Suppressor macrophage treated with lipopolysaccharide for 1 hour (primary cell): Measurements from ENCODE around the gene LCN10.

ENCODE experiments used
- DNase-seq, 3 donors: peaks; one replicate each; pipeline ENCODE4 v3.0.0-alpha.2; 2020 to 2022

The LCN10 gene

DNA sequence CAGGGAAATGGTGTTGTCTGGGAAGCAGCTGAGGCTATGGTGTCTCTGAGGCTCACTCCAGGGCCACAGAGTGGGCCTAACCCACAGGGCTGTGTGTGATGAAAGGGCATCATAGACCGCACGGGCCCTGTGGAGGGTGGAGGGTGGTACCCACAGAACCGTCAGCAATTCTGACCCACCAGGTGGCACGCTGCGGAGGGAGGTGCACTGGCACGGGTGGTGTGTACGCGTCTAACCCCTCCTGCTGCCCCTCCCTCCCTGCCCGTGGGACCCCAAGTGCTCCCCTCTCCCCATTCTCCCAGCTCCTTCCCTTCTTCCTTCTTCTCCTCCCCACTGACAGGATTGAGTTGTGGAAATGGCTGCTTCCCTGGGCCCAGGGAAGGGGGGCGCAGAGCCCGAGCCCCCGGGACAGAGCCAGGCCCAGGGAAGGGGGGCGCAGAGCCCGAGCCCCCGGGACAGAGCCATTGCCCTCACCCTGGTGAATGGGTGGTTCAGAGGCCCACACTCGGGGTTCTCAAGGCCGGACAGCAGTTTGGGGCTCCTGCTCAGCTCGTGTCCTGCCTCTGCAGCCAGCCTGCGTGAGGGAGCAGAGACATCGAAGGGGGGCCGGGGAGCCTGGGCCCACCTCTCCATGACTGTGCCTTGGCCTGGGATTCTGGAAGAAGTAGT is 6.8 kb downstream of the LCN10 start:
- no peak for DNase-seq

DNA sequence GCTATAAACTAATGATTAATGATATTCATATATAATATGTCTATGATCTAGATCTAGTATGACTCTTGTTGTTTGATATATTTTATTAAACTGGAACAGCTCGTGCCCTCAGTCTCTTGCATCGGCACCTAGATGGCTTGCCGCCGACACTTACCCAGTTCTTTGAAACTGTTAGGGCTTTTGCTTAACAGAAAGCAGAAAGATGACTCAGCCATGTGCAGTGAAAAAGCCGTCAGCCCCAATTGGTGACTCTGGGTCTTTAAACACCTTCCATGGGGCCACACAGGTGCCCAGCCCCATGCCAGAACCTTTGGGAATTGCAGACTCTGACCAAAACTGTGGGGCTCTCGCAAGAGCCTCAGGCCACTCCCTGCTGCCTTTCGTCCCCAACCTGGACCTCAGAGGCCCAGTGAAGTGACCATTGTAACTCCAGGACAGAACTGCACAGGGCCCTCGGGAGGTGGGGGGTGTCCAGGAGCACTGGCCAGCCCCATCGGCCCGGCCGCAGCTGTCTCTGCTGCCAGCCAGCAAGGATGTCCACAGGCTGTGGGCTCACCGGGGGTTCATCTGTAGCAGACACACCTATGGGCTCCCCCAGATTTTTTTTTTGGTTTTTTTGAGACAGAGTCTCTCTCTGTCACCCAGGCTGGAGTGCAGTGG is 7.8 kb downstream of the LCN10 start:
- DNase-seq, result no peak

DNA sequence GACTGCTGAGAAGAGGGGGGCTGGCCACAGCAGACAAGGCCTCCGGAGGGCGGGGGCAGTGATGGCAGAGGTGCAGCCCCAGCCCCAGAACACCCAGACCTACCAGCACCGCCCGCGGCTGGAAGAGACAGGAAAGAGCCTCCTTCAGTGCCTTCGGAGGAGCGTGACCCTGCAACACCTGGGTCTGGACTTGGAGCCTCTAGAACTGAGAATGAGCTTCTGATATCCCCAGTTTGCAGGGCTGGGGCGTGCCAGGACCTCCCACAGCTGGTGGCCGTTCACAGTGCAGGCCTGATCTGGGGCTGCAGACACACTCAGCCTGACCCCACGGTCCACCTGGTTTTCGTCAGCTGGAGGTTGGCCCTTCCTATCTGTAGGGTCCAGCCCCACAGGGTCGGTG is 9.1 kb downstream of the LCN10 start:
- no peak for DNase-seq

DNA sequence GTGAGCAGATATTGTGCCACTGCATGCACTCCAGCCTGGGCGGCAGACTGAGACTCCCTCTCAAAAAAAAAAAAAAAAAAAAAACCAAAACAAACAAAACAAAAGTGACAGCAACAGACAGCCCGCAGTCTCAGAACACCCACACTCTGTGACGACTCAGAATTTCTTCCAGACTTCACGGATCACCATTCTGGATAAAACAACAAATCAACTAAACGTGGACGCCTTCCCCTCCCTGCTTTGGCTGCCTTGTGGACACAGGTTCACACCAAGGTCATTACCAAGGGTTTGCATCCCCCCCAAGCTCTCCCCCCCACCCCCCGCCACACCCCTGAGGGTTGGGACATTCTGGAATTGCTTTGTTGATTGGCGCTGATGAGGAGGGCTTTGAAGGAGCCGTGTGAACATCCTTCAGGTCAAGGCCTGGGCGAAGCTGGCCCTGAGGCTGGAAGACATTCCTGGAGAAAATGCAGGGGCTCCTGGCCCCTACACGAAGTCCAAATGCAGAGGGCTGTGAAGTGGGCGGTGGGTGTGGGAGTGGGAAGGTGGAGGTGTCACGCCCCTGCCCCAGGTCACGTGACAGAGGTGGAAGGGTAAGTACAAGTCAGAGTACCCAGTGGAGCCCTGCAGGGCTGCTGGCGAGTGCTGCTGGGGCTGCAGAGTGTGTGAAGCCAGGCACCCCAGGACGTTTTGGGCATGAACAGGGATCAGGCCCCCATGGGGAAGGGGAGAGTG is 10.1 kb downstream of the LCN10 start:
- no peak for DNase-seq

DNA sequence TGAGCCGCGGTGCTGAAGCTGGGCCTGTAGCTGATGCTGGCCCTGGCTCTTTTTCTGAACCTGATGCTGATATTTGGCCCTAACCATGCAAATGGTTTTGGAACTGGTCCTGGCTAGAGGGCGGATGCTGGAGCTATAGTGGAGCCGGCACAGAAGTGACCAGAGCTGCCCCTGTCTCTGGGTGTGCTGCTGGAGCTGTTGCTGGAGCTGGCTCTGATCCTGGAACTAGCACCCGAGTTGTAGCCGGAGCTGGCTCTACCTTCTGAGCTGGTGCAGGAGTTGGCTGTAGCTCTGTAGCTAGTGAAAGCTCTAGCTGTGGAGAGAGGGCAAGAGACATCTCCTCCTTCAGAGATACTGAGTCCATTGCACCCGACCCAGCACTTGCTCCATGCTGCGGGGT is 12.8 kb downstream of the LCN10 start:
- DNase-seq, result no peak

DNA sequence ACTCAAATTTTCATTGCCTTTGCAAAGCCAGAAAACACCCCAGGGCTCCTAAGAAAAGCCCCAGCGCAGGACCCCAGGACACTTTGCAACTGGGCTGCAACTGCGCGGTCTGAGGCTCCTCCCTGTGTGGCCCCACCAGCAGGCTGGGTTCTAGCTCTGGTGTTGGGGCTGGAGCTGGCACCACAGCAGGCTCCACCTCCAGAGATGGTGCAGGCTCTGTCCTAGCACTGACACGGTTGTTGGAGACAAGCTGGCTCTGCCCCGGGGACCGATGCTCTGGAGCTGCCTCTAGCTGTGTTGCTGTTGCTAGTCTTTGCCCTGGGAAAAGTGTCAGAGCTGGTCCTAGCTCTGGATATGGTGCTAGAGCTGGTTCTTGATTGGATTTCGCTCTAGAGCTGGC is 13.6 kb downstream of the LCN10 start:
- no peak for DNase-seq

DNA sequence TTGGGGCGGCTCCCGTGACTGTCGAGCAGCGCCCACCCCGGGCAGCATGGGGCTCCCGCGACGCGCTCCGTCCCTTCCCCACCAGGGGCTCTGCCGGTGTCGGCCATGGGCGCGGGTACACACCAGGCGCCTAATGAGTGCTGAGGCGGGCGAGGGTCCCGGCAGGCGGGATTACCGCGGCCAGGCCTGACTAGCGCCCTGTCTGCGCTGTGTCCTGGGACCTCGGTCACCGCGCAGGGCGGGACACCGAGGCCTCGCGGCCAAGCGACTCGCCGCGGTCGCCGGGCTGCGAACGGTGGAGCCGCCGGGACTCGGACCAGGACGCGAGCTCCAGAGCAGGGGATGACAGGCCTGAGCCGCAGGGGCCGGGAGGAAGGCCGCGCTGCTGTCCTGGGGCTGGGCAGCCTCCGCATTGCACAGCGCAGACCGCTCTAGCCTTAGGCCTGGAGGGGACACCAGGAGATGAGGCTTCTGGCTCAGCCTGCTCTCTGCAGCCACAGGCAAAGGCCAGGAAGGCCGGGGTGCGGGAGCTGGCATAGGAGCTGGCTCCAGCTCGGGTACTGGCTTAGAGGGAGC is 14.1 kb downstream of the LCN10 start:
- peak; percentile 38 to 56 (median 40) for DNase-seq

DNA sequence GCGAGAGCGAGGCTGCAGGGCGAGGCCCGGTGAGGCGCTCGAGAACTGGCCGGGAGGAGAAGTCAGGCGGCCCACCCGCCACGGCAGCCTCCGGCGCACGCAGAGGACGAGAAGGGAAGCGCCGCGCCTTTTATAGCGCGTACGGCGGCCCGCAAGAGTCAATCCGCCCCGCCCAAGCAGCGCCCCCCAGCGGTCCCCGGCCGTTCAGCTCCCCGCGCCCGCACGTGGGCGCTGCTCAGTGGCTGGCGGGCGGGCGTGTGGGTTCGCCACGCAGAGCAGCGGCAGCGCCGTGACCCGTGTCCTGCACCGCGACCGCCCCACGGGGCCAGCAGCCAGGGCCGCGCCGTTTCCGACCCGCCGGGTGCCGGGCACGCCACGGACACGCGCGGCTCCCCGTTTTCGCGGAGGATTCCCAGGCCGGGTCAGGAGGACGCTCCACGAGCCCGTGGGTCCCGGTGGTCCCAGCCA is 14.6 kb downstream of the LCN10 start:
- DNase-seq, result peak; percentile 90 to 98 (median 97)

DNA sequence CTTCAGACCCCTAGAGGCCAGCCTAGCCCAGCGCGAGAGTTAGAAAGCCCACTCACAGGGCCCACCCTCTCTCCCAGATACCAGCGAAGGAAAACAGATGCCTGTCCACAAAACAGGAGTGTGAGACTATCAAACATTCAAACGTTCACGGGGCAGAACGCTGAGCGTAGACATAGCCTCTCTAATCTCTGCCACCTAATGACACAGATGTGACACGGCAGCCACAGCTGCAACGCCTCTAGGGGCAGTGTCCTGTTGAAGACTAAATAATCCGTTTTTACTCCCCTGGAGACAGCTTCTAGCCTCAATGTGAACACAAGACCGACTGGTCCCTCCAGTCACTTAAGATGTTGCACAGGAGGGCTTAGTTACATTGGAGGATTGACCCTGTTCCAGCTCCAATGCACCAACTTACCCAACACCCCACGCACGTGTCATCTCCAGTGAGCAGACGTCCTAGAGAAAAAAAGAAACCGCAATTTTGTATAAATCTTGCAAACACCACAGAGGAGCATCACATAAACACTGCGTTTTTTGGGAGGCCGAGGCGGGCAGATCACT is 16.0 kb downstream of the LCN10 start:
- DNase-seq, result peak; percentile 60 to 65 (median 60)

DNA sequence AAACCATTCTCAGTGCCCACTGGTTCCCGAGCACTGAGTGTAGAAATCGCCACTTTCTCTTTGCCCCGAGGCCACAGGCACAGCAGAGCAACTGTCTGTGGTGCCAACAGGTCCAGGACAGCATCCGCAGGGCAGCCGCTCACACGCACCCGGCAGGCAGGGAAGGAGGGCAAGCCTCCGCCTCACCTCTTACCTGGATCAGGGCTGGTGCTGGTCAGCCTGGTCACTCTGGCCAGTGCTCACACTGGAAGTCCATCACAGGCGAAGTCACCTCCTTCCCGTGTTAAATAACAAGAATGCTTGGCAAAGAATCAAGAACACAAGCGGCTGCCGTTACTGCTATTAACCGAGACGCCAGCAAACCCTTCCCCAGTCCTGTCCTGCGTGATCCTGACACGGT is 16.6 kb downstream of the LCN10 start:
- no peak for DNase-seq

DNA sequence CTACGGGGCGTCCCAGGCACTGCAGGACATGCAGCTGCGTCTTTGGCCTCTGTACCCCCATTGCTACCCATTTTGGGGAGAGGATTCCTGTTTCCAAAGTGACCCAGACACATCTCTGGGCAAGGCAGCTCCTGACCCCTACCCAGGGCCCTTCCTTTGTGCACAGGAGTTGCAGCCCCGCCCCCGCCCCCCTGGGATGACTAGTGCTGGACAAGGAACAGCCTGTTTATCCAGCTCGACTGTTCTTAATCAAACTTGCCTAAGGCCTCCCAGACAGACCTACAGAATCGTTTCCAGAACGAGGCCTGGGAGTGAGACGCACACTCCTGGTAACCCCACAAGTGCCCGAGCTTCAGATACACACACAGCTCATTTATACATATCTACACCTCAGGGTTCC is 17.1 kb downstream of the LCN10 start:
- no peak for DNase-seq

DNA sequence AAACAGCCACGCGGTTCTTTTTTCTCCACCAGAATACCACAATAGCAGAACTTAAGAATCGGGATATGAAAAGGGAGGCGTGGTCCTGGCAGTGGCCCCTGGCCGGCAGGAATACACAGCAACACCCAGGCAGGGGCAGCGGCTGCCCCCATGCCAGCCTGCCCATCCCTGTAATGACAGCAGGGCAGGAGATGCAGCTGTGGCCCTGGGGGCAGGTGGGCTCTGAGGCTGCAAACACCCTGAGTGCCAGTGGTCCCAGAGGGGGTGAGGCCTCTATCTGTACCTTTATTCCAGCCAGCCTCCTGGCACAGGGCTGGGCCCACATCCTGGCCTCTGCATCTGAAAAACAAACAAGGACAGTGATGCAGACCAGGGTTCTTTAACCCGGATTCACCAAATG is 18.0 kb downstream of the LCN10 start:
- DNase-seq, result no peak

DNA sequence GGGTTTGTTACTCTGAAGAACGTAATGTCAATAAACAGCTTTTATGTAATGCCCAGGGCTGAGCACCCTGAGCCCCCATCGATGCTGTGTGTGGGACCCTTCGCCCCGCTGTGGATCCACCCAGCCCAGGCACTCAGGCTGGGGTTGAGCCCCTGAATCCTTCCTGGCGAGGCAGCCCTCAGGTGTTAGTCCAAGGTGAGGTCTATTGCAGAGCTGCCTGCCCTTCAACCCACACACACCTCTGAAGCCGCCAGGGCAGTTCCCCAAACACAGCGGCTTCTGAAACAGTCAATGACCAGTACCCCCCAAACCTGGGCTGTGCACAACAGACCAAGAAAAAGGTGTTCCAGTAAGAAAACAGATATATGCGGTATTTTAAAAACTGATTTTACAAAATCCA is 18.8 kb downstream of the LCN10 start:
- no peak for DNase-seq

DNA sequence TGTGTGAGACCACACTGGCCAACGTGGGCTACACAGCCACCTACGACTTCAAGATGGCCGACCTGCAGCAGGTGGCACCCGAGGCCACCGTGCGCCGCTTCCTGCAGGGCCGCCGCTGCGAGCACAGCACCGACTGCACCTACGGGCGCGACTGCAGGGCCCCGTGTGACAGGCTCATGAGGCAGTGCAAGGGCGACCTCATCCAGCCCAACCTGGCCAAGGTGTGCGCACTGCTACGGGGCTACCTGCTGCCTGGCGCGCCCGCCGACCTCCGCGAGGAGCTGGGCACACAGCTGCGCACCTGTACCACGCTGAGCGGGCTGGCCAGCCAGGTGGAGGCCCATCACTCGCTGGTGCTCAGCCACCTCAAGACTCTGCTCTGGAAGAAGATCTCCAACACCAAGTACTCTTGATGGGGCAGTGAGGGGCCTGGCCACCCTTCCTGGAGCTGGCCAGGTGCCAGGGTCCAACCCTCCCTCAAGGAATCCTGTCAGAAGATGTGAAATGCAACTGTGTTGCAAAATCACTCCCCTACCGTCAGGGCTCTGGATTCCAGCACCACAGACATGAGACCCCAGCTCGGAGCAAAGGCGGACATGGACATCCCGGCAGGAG is 19.3 kb downstream of the LCN10 start:
- no peak for DNase-seq

DNA sequence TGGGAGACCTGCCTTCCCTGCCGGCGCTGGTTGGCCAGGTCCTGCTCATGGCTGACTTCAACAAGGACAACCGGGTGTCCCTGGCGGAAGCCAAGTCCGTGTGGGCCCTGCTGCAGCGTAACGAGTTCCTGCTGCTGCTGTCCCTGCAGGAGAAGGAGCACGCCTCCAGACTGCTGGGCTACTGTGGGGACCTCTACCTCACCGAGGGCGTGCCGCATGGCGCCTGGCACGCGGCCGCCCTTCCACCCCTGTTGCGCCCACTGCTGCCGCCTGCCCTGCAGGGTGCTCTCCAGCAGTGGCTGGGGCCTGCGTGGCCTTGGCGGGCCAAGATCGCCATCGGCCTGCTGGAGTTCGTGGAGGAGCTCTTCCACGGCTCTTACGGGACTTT is 19.8 kb downstream of the LCN10 start:
- no peak for DNase-seq

DNA sequence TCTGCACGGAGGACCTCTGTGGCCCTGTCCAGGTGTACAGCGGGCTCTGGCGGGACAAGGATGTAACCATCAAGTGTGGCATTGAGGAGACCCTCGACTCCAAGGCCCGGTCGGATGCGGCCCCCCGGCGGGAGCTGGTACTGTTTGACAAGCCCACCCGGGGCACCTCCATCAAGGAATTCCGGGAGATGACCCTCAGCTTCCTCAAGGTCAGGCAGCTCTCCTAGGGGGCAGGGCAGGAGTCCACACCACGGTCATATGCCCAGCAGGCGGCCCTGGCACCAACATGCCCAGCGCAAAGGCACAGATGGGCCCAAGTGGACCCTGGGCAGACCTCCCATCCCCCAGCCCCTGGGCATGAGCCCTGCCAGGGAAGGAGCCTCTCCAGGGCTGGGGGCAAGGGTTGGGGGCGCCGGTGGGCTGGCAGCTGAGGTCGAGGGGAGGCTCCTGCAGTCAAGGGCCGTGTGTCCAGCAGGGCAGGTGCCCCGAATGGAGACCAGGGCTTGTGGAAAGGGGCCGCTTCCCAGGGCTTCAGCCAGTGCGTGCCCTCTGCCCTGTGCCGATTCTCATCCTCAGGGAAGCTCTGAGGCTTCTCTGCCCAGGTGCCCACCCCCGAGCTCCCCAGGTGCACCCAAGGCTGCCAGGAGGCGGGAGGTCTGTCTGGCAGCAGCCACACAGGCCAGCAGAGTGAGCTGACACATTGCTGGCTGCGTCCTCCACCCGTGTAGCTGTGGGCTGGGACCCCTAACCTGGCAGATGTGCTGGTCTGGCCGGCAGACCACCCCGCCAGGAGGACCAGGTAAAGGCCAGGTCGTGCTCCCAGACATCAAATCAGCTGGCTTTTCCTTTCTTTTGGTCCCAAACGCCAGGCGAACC is 20.4 kb downstream of the LCN10 start:
- DNase-seq, result no peak

DNA sequence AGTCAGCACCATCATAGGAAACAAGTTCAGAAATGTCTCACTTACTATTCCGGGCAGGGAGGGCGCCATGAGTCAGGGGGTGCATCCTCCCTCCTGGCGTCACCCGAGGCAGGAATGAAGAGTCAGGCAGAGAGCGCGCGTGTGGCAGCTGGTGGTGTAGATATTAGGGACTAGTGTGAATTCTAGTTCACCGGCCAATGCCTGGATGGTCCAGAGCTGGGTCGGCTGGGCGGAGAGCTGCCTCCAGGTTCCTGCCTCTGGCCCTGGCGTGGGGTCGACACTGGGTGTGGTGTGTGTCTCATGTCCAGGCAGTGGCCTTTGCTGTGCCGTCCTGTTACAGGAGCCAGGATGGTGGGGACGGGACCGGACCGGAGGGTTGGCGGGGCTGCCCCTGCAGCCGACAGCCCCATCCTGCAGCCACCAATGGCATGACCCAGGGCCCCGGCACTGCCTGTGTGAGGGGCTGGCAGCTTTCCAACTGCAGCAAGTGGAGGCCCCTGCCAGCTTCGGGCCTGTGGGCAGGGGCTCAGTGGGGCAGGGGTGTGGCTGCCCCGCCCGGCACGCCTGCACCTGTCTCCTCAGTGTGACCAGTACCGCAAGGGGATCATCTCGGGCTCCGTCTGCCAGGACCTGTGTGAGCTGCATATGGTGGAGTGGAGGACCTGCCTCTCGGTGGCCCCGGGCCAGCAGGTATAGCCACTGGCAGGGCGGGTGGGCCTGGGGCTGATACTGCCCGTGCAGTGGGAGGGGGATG is 21.2 kb downstream of the LCN10 start:
- peak; percentile 37 to 53 (median 51) for DNase-seq

DNA sequence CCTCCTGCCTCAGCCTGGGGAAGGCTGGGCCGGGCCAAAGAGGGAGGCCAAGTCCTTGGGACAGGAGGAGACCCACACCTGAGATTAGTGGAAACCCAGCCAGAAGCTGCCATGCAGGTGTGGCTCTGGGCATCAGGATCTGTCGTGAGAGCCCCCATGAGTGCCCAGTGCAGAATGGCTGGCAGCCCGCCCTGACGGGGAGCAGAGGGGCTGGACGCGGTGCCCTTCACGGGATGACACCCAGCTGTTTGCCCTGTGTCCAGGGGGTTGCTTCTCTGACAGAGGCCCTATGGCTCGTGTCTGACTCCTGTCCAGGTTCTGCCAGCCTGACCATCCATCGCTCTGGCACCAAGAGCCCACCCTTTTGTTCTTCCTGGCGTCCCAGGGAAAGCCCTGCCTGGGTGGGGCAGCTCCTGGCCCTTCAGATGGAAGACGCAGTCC is 21.8 kb downstream of the LCN10 start:
- DNase-seq, result no peak

DNA sequence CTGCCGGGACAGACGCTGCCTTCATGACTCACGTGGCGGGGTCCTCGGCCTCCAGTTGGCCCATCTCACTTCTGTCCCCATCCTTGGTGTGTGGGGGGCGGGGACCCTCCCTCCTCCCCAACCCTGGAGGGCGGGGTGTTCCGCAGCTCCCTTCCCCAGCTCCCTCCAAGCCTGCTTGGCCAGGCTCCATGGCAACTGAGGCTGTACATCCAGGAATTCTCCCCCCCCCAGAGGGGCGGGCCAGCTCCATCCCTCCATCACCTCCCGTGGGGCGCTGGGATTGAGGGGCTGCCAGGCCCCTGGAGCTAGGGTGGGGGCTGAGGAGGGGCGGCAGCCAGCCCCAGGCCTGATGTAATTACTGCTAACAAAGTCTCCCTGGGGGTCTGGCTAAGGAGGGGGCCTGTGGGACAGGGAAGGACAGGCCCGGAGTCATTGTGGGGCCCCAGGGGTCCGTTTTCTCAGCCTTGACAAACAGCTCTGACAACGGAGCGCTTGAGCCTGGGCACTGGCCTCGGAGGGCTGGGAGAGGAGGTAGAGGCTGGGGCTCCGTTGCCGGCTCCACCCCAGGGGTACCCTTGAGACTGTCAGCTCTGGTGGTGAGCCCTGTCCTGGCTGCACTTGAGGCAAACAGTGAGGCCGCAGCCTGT is 22.4 kb downstream of the LCN10 start:
- DNase-seq, result no peak

DNA sequence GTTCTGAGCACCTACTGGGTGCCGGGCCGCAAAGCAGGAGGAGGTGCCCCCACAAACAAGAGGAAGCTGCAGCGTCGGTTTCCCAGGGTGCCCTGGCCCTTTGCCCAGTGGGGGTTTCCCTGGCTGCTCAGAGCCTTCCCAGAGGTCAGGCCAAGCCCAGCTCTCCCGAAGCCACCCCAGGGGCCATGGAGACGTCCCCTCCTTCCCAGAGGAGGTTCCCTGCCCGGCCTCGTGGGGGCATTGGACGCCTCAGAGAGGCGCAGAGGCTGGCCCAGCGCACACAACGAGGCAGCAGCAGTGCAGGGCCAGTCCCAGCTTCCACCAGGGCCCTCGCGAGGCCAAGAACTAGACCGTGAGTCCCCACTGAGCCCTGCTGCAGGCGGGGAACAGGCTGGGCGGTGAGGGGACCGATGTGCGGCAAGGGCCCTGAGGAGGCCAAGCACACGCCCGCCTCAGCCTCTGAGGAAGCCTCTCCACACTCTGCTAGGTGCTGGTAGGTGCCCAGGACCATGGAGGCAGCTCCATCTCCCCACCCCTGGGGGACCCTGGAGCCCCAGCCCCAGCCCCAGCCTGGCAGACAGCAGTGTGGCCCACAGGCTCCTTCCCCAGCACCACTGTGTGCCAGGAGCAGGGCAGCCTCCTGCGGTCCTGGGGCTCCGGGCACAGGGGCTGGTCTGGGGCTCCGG is 23.4 kb downstream of the LCN10 start:
- DNase-seq, result peak; percentile 79 to 93 (median 88)
